ENCODE data around the gene GAREM1.

- no peak for TF ChIP-seq CTCF (conservative IDR thresholded peaks at IDR 0.05 in 1 of 2, IDR thresholded peaks at IDR 0.05 in 1 of 2; ENCODE audit: low read depth in 1 of 2, low read length in 2 of 2)
- TF ChIP-seq EZH2 (IDR thresholded peaks at IDR 0.05; ENCODE audit: low read length, missing control alignments): no peak
Measured at GRCh38 chr18:32355896-32356295, 114.8 kb downstream of the GAREM1 start.
